HepG2 (cell line): ENCODE measurements around the gene OPN3. TPM values are rescaled to one million over a fixed set of nuclear protein-coding genes. Genes with fewer than 3 reads are reported as not detected.

ENCODE experiments used
- ATAC-seq: fragments of 200-7000 bp; cut with Tn5 transposase; 3 replicates; pipeline ENCODE4 v1.9.1; 2020; ENCODE audit warnings: mild to moderate bottlenecking, moderate library complexity
- BruUV-seq: library from RNA; stranded (reverse); fragments of 400-500 nt; replicated peaks from 2 replicates; lab custom pipeline; 2021; lab: Mats Ljungman, UMichigan
- CTCF ChIA-PET: fragments of 300-600 bp; formaldehyde crosslinking; extraction: SDS; loops from one replicate; lab custom pipeline; 2021; ENCODE audit warnings: low total read pairs, inconsistent platforms, low intra/inter-chr PET ratio; lab: Yijun Ruan, JAX
- POLR2A ChIA-PET: fragments of 350-600 bp; sonication (Branson Sonifier 250); formaldehyde crosslinking; loops from one replicate; lab custom pipeline; 2020; ENCODE audit warnings: antibody characterized with exemption, inconsistent platforms; lab: Yijun Ruan, JAX
- DNase-seq: peaks from one replicate; pipeline ENCODE4 v3.0.0-alpha.2; 2015; ENCODE audit warnings: low spot score
- FAIRE-seq: peaks from 3 replicates; lab custom pipeline; 2011; peaks lifted over from hg19 to GRCh38; lab: Jason Lieb, UNC
- H2AFZ ChIP-seq: one replicate; pipeline ENCODE4 v1.6.1; 2011; ENCODE audit warnings: low read length, inconsistent platforms
- H3K27ac ChIP-seq: fragments of 300-600 bp; 3 replicates; pipeline ENCODE4 v1.8.0; 2011; ENCODE audit warnings: mixed run types, mild to moderate bottlenecking, mixed read lengths, low read length, inconsistent platforms; ENCODE audit not compliant: insufficient read depth; ENCODE audit errors: extremely low read length
- H3K27me3 ChIP-seq, 2 experiments: fragments of 200-600 bp in 1 of 2; 2 replicates in 1 of 2; 3 replicates in 1 of 2; pipeline versions ENCODE4 v1.6.0 to v1.8.0; 2011; ENCODE audit warnings: low read length in 2 of 2, mild to moderate bottlenecking in 2 of 2, moderate library complexity in 2 of 2, inconsistent platforms in 1 of 2; ENCODE audit not compliant: insufficient read depth in 2 of 2, control insufficient read depth in 1 of 2
- H3K36me3 ChIP-seq, 2 experiments: fragments of 200-600 bp in 1 of 2; replicated peaks in 1 of 2; 2 replicates in 1 of 2; 3 replicates in 1 of 2; pipeline versions ENCODE4 v1.5.1 to v1.8.0; 2011; ENCODE audit warnings: low read length in 2 of 2, inconsistent platforms in 1 of 2; ENCODE audit not compliant: insufficient read depth in 2 of 2, control insufficient read depth in 1 of 2
- H3K4me1 ChIP-seq: 2 replicates; pipeline ENCODE4 v1.5.1; 2012; ENCODE audit warnings: low read length, inconsistent platforms; ENCODE audit not compliant: insufficient read depth
- H3K4me2 ChIP-seq: 2 replicates; pipeline ENCODE4 v1.6.0; 2011; ENCODE audit warnings: low read depth, low read length, inconsistent platforms
- H3K4me3 ChIP-seq, 3 experiments: fragments of 200-600 bp in 1 of 3; sonication (generic), shearing (Covaris generic) in 1 of 3; replicated peaks in 1 of 3; 2 replicates each; pipeline ENCODE4 v1.5.1; 2011 to 2016; ENCODE audit warnings: low read length in 3 of 3, inconsistent platforms in 2 of 3, low read depth in 2 of 3, mild to moderate bottlenecking in 2 of 3, control low read depth in 1 of 3, mixed read lengths in 1 of 3; ENCODE audit not compliant: insufficient read depth in 1 of 3
- H3K79me2 ChIP-seq: one replicate; pipeline ENCODE4 v1.6.1; 2011; ENCODE audit warnings: low read length, inconsistent platforms; ENCODE audit not compliant: insufficient read depth
- H3K9ac ChIP-seq: 2 replicates; pipeline ENCODE4 v1.6.0; 2011; ENCODE audit warnings: mild to moderate bottlenecking, low read depth, low read length, inconsistent platforms; ENCODE audit not compliant: insufficient read depth
- H3K9me3 ChIP-seq: 2 replicates; pipeline ENCODE4 v1.5.1; 2012; ENCODE audit warnings: mild to moderate bottlenecking, low read length
- H4K20me1 ChIP-seq: 2 replicates; pipeline ENCODE4 v1.6.0; 2011; ENCODE audit warnings: inconsistent platforms, mild to moderate bottlenecking, low read length, moderate library complexity; ENCODE audit not compliant: insufficient read depth
- SUZ12 ChIP-seq: fragments of 150-350 bp; IDR thresholded peaks from 2 replicates; pipeline ENCODE4 v1.6.1; 2014; ENCODE audit warnings: low read depth, low read length
- UBTF ChIP-seq: sonication (generic); formaldehyde crosslinking; IDR thresholded peaks from 2 replicates; pipeline ENCODE4 v1.4.0; 2020; ENCODE audit warnings: mild to moderate bottlenecking, missing genetic modification reagents
- ZBTB49 ChIP-seq: sonication (generic); formaldehyde crosslinking; IDR thresholded peaks from 2 replicates; pipeline ENCODE4 v1.4.0; 2020; ENCODE audit warnings: missing genetic modification reagents, borderline replicate concordance
- whole genome bisulfite sequencing: methylation state at CpG from one replicate; pipeline ENCODE4 v1.1.6; 2017; ENCODE audit warnings: low lambda C conversion rate; 5-methylcytosine and 5-hydroxymethylcytosine counted together
- in situ Hi-C: cut with HindIII; loops from 2 replicates; pipeline ENCODE4 v1.10.0; 2017; ENCODE audit warnings: low pct_unique_long_range_greater_than_20kb; ENCODE audit not compliant: extremely low pct_ligation_motif_present
- intact Hi-C: fragments of 100-400 bp; cut with micrococcal nuclease; formaldehyde crosslinking; loops from one replicate; pipeline ENCODE4 v1.10.0; 2022; ENCODE audit not compliant: unreplicated experiment
- polyA plus RNA-seq, 8 experiments: library from polyadenylated mRNA; depleted of rRNA in 3 of 8; stranded (reverse) in 7 of 8; unstranded in 1 of 8; fragments of >200 nt; fragmentation: Illumina TruSeq in 4 of 8; extraction: Trizol in 4 of 8; gene quantifications; 2 replicates each; pipeline versions ENCODE4 v1.2.1 to v1.2.3, GENCODE V29; 2011 to 2016; ENCODE audit warnings: low read depth in 4 of 8, missing spikeins in 1 of 8, mixed read lengths in 1 of 8; ENCODE audit not compliant: insufficient read depth in 1 of 8
- total RNA-seq, 5 experiments: library from RNA; depleted of rRNA; stranded (reverse); fragments of >200 nt; fragmentation: Illumina TruSeq; extraction: Trizol; gene quantifications; 2 replicates each; pipeline ENCODE4 v1.2.3, GENCODE V29; 2016; ENCODE audit warnings: low read depth in 1 of 5

OPN3 gene
- total and polyA plus RNA-seq, 2 of the 13 experiments (the other 11 are each of a cell fraction or from before 2014, with no cell fraction given), result 17.4 to 23.0 TPM

- ATAC-seq (no peak), FAIRE-seq (no peak)
- no peak overlapping the region for H2AFZ ChIP-seq
Measured at GRCh38 chr1:241646201-241646600, 6.0 kb upstream of the OPN3 start.

More at GRCh38 chr1:241646201-241646600, 6.0 kb upstream of the OPN3 start:
- Histone ChIP-seq H4K20me1 (no peaks in the 10 kb centered on the region), H3K4me3 (no peak overlapping the region), H3K36me3 (no peaks in the 10 kb centered on the region), H3K9me3 (no peaks in the 10 kb centered on the region), H3K4me1 (peaks cover 18% of the 10 kb centered on the region), H3K9ac (no peak overlapping the region), H3K27me3 (no peaks in the 10 kb centered on the region), H3K27ac (no peak overlapping the region), H3K79me2 (no peaks in the 10 kb centered on the region), H3K4me2 (no peak overlapping the region)
- no TSS peak for BruUV-seq
- ChIA-PET POLR2A (no interaction called here), CTCF (no interaction called here)
- intact Hi-C loops (no loop called here), in situ Hi-C loops (no loop called here)
- 68% methylated on average over 7 of the region's 7 CpGs for WGBS
- no peak for DNase-seq
- TF ChIP-seq UBTF (CRISPR knock-in tag) (no peak), SUZ12 (no peak), ZBTB49 (CRISPR knock-in tag) (no peak)
